A549 (cell line): ENCODE measurements around the gene RTN4RL1.

Experiments
- TF ChIP-seq, protein P1 (sequence below): IDR thresholded peaks from 2 replicates; pipeline ENCODE4 v1.6.1; 2012; ENCODE audit warnings: low read depth, borderline replicate concordance
- TF ChIP-seq, protein P2 (sequence below): fragments of >200 bp; sonication (Bioruptor Twin); formaldehyde crosslinking; IDR thresholded peaks from 3 replicates; pipeline ENCODE4 v1.5.1; 2016

DNA sequence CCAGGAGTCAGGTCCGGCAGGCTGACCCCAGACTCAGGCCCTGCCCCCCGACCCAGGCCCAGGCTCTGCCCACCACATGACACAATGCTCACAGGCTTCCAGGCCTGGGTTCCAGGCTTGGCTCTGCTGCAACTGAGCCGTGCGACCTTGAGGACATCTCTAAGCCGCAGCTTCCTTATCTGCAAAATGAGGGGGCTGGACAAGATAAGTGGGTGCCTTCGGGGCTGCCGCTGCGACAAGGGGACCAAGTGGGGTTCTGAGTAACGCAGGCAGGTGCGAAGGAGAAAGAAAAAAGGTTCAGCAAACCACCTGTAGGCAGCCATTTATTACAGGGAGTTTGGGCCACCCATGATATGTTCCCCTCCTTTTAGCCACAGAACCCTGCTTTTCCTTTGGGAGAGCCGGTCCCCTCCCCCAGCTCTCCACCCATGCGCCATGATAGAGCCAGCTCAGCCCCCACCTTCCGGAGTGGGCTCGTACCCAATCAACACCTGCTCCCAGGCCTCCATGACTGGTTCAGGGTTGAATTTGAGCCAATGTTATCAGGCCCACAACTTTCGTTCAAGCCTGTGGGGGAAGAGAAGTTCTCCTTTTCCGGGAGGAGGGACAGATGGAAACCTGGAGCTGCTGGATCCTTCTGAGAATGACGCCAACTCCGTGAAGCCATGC is 38.2 kb downstream of the RTN4RL1 start:
- TF ChIP-seq, protein P1, sequence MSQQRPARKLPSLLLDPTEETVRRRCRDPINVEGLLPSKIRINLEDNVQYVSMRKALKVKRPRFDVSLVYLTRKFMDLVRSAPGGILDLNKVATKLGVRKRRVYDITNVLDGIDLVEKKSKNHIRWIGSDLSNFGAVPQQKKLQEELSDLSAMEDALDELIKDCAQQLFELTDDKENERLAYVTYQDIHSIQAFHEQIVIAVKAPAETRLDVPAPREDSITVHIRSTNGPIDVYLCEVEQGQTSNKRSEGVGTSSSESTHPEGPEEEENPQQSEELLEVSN: no peak
- TF ChIP-seq, protein P2, sequence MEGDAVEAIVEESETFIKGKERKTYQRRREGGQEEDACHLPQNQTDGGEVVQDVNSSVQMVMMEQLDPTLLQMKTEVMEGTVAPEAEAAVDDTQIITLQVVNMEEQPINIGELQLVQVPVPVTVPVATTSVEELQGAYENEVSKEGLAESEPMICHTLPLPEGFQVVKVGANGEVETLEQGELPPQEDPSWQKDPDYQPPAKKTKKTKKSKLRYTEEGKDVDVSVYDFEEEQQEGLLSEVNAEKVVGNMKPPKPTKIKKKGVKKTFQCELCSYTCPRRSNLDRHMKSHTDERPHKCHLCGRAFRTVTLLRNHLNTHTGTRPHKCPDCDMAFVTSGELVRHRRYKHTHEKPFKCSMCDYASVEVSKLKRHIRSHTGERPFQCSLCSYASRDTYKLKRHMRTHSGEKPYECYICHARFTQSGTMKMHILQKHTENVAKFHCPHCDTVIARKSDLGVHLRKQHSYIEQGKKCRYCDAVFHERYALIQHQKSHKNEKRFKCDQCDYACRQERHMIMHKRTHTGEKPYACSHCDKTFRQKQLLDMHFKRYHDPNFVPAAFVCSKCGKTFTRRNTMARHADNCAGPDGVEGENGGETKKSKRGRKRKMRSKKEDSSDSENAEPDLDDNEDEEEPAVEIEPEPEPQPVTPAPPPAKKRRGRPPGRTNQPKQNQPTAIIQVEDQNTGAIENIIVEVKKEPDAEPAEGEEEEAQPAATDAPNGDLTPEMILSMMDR: no peak
